H1 (cell line): ENCODE measurements around the gene PLXNA4. TPM values are rescaled to one million over a fixed set of nuclear protein-coding genes. Genes with fewer than 3 reads are reported as not detected.

Experiments
- CTCF ChIA-PET: fragments of 300-600 bp; sonication (Branson Sonifier 250); formaldehyde crosslinking; loops from one replicate; lab custom pipeline; 2021; ENCODE audit not compliant: partially characterized antibody; lab: Charles Lee
- POLR2A ChIA-PET: fragments of 300-600 bp; sonication (Branson Sonifier 250); formaldehyde crosslinking; loops from one replicate; lab custom pipeline; 2021; ENCODE audit warnings: inconsistent platforms; ENCODE audit not compliant: partially characterized antibody; lab: Charles Lee
- DNase-seq, 2 experiments: peaks; one replicate each; pipeline versions ENCODE4 v3.0.0 to v3.0.0-alpha.2; 2010 to 2022; ENCODE audit warnings: low spot score in 2 of 2, low read depth in 1 of 2, mixed read lengths in 1 of 2
- FAIRE-seq: peaks from 2 replicates; lab custom pipeline; 2011; peaks lifted over from hg19 to GRCh38; lab: Jason Lieb, UNC
- H2AFZ ChIP-seq: 2 replicates; pipeline ENCODE4 v1.8.1; 2012; ENCODE audit warnings: low read length, inconsistent platforms
- H2AK5ac ChIP-seq: 2 replicates; pipeline ENCODE4 v1.6.1; 2013; ENCODE audit warnings: low read depth, low read length
- H2BK120ac ChIP-seq: replicated peaks from 2 replicates; pipeline ENCODE3; 2013; ENCODE audit warnings: low read depth, low read length, inconsistent platforms
- H2BK12ac ChIP-seq: 2 replicates; pipeline ENCODE4 v1.6.1; 2013; ENCODE audit warnings: low read depth, low read length
- H2BK15ac ChIP-seq: 2 replicates; pipeline ENCODE4 v1.6.1; 2013; ENCODE audit warnings: low read length
- H2BK20ac ChIP-seq: 2 replicates; pipeline ENCODE4 v1.6.1; 2013; ENCODE audit warnings: low read length
- H2BK5ac ChIP-seq: 2 replicates; pipeline ENCODE4 v1.6.1; 2013; ENCODE audit warnings: low read depth, low read length
- H3K14ac ChIP-seq: 2 replicates; pipeline ENCODE4 v1.6.1; 2013; ENCODE audit warnings: inconsistent platforms; ENCODE audit not compliant: insufficient read length
- H3K18ac ChIP-seq: 2 replicates; pipeline ENCODE4 v1.6.1; 2013; ENCODE audit warnings: low read length; ENCODE audit errors: extremely low read depth
- H3K23ac ChIP-seq: 2 replicates; pipeline ENCODE4 v1.6.1; 2013; ENCODE audit warnings: inconsistent platforms; ENCODE audit not compliant: insufficient read length
- H3K23me2 ChIP-seq: 2 replicates; pipeline ENCODE4 v1.6.1; 2013; ENCODE audit warnings: low read depth, low read length
- H3K27ac ChIP-seq: 2 replicates; pipeline ENCODE4 v1.6.1; 2011; ENCODE audit warnings: low read depth, low read length, inconsistent platforms
- H3K27me3 ChIP-seq, 4 experiments: replicated peaks in 1 of 4; 1 replicate in 1 of 4; 2 replicates in 3 of 4; pipeline versions ENCODE4 v1.6.1 to v1.8.1; 2011 to 2013; ENCODE audit warnings: low read length in 3 of 4, mild to moderate bottlenecking in 3 of 4, inconsistent platforms in 2 of 4, mixed read lengths in 2 of 4, moderate library complexity in 1 of 4; ENCODE audit not compliant: control insufficient read depth in 3 of 4, insufficient read depth in 3 of 4; ENCODE audit errors: extremely low read depth in 1 of 4
- H3K36me3 ChIP-seq, 4 experiments: 2 replicates each; pipeline versions ENCODE4 v1.6.1 to v1.8.1; 2011 to 2013; ENCODE audit warnings: mild to moderate bottlenecking in 4 of 4, low read length in 3 of 4, moderate library complexity in 2 of 4, control low read depth in 1 of 4, inconsistent platforms in 1 of 4; ENCODE audit not compliant: insufficient read depth in 4 of 4, control insufficient read depth in 2 of 4
- H3K4ac ChIP-seq: replicated peaks from 2 replicates; pipeline ENCODE3; 2013; ENCODE audit warnings: low read length, low read depth, mixed read lengths, inconsistent platforms; ENCODE audit not compliant: insufficient read length
- H3K4me1 ChIP-seq, 4 experiments: replicated peaks in 1 of 4; 1 replicate in 1 of 4; 2 replicates in 3 of 4; pipeline versions ENCODE4 v1.6.1 to v1.8.1; 2011 to 2013; ENCODE audit warnings: low read length in 3 of 4, inconsistent platforms in 2 of 4, mixed read lengths in 1 of 4; ENCODE audit not compliant: insufficient read depth in 4 of 4, control insufficient read depth in 3 of 4
- H3K4me2 ChIP-seq, 2 experiments: 2 replicates each; pipeline versions ENCODE4 v1.6.1 to v1.8.1; 2011 to 2013; ENCODE audit warnings: low read depth in 2 of 2, low read length in 2 of 2, control low read depth in 1 of 2, inconsistent platforms in 1 of 2, mild to moderate bottlenecking in 1 of 2; ENCODE audit not compliant: insufficient read depth in 1 of 2
- H3K4me3 ChIP-seq, 4 experiments: fragments of 200-600, 300-600 bp in 1 of 4; sonication (generic), shearing (Covaris generic), sonication (Bioruptor Twin) in 1 of 4; 2 replicates each; pipeline versions ENCODE4 v1.5.1 to v1.8.1; 2011 to 2016; ENCODE audit warnings: low read length in 4 of 4, low read depth in 3 of 4, control low read depth in 2 of 4, inconsistent platforms in 2 of 4, mild to moderate bottlenecking in 2 of 4, mixed read lengths in 1 of 4, moderate library complexity in 1 of 4; ENCODE audit not compliant: insufficient read depth in 2 of 4; ENCODE audit errors: extremely low read depth in 1 of 4
- H3K56ac ChIP-seq: replicated peaks from 2 replicates; pipeline ENCODE3; 2013; ENCODE audit warnings: low read depth, mild to moderate bottlenecking, mixed read lengths, low read length, inconsistent platforms; ENCODE audit not compliant: insufficient read length
- H3K79me1 ChIP-seq: 2 replicates; pipeline ENCODE4 v1.6.1; 2013; ENCODE audit warnings: low read depth, low read length, control low read depth
- H3K79me2 ChIP-seq, 2 experiments: 2 replicates each; pipeline versions ENCODE4 v1.6.1 to v1.8.1; 2012 to 2013; ENCODE audit warnings: low read length in 2 of 2, mild to moderate bottlenecking in 2 of 2, inconsistent platforms in 1 of 2; ENCODE audit not compliant: insufficient read depth in 2 of 2, control insufficient read depth in 1 of 2
- H3K9ac ChIP-seq, 4 experiments: replicated peaks in 1 of 4; 1 replicate in 1 of 4; 2 replicates in 3 of 4; pipeline versions ENCODE4 v1.6.1 to v1.8.1; 2011 to 2013; ENCODE audit warnings: low read depth in 3 of 4, low read length in 3 of 4, control low read depth in 2 of 4, mild to moderate bottlenecking in 2 of 4, moderate library complexity in 2 of 4, inconsistent platforms in 1 of 4; ENCODE audit errors: extremely low read depth in 1 of 4
- H3K9me3 ChIP-seq, 2 experiments: 2 replicates each; pipeline versions ENCODE4 v1.6.1 to v1.8.1; 2012 to 2013; ENCODE audit warnings: mild to moderate bottlenecking in 2 of 2, moderate library complexity in 2 of 2, control low read depth in 1 of 2, inconsistent platforms in 1 of 2, low read depth in 1 of 2, low read length in 1 of 2, mixed read lengths in 1 of 2; ENCODE audit not compliant: insufficient read depth in 2 of 2
- H4K20me1 ChIP-seq, 2 experiments: replicated peaks in 1 of 2; 2 replicates each; pipeline versions ENCODE3 to v1.8.1; 2011 to 2013; ENCODE audit warnings: inconsistent platforms in 2 of 2, low read length in 2 of 2, mild to moderate bottlenecking in 1 of 2; ENCODE audit not compliant: insufficient read depth in 2 of 2, control insufficient read depth in 1 of 2
- H4K5ac ChIP-seq: 2 replicates; pipeline ENCODE4 v1.6.1; 2013; ENCODE audit warnings: low read length, low read depth, mixed read lengths, inconsistent platforms; ENCODE audit not compliant: insufficient read length
- H4K8ac ChIP-seq: 2 replicates; pipeline ENCODE4 v1.8.0; 2013; ENCODE audit warnings: mild to moderate bottlenecking, moderate library complexity, low read length, inconsistent platforms; ENCODE audit not compliant: insufficient read depth; ENCODE audit errors: extremely low read depth
- H4K91ac ChIP-seq: replicated peaks from 2 replicates; pipeline ENCODE3; 2013; ENCODE audit warnings: low read length, mixed read lengths, inconsistent platforms; ENCODE audit not compliant: insufficient read length
- WGBS, 2 experiments: shearing (Covaris generic) in 1 of 2; methylation state at CpG; one replicate each; pipeline versions ENCODE4 v1.1.6 to v1.1.7; 2013 to 2015; ENCODE audit warnings: low lambda C conversion rate in 2 of 2, mixed read lengths in 2 of 2, inconsistent platforms in 1 of 2, low coverage in 1 of 2, missing lambda C conversion rate in 1 of 2; ENCODE audit not compliant: insufficient replicate concordance in 2 of 2, insufficient coverage in 1 of 2, insufficient read length in 1 of 2; ENCODE audit errors: extremely low coverage in 1 of 2, missing lambda C conversion rate in 1 of 2; 5-methylcytosine and 5-hydroxymethylcytosine counted together
- polyA plus RNA-seq, 7 experiments: library from polyadenylated mRNA; depleted of rRNA in 3 of 7; stranded (reverse) in 5 of 7; unstranded in 2 of 7; fragments of >200 nt in 5 of 7; fragments of 200-250 nt in 2 of 7; gene quantifications; 1 replicate in 5 of 7; 2 replicates in 1 of 7; 4 replicates in 1 of 7; pipeline versions ENCODE4 v1.2.1 to v1.2.3, GENCODE V29; 2011 to 2013; ENCODE audit warnings: missing spikeins in 2 of 7, mixed read lengths in 2 of 7
- total RNA-seq: library from RNA; stranded (reverse); fragmentation: NEBNext Ultra II Directional; extraction: Animal tissue kit (Norgen Biotek cat#: 25700); gene quantifications from 2 replicates; pipeline ENCODE4 v1.2.1, GENCODE V29; 2021
- TF ChIP-seq, protein P1 (sequence below), 3 experiments: IDR thresholded peaks; 1 replicate in 2 of 3; 2 replicates in 1 of 3; pipeline versions ENCODE4 v1.5.1 to v1.6.1; 2011; ENCODE audit warnings: low read length in 3 of 3, mild to moderate bottlenecking in 3 of 3, inconsistent platforms in 2 of 3, low read depth in 1 of 3, moderate library complexity in 1 of 3; ENCODE audit not compliant: insufficient read depth in 1 of 3; ENCODE audit errors: control extremely low read depth in 1 of 3

Gene PLXNA4
- total and polyA plus RNA-seq, 2 of the 8 experiments (the other 6 are each of a cell fraction or from before 2014, with no cell fraction given): 0.76 to 0.79 TPM

DNA sequence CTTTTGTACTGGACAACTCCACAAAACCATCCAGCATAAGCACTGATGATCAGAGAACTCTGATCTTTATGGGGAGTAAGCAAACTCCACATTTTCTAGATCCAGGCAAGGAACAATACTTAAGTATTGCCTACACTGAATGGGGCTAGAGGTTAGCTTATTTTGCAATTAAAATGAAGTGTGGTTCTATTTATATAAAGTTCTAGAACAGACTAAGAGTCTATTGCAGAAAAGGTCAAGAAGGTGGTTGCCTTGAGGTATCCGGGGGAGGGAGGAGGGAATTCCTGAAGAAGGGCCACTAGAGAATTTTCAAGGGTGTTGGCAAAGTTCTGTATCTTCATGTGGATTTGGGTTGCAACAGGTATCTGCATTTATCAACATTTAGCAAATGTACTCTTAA, 477.9 kb downstream of the PLXNA4 start:
- no peak overlapping the region for H3K27ac ChIP-seq
- H4K8ac ChIP-seq: no peak overlapping the region
- H3K23me2 ChIP-seq: no peaks in the 10 kb centered on the region
- H3K14ac ChIP-seq: no peak overlapping the region
- 94% methylated on average over 1 of the region's 1 CpG; no CpG with 5 or more reads in 1 of the 2 experiments for WGBS, 2 experiments
- H2BK5ac ChIP-seq: no peak overlapping the region
- H3K4me3 ChIP-seq: no peak overlapping the region
- H3K79me1 ChIP-seq: no peaks in the 10 kb centered on the region
- no peak overlapping the region for H4K5ac ChIP-seq
- ChIA-PET POLR2A (no interaction called here), CTCF (interaction anchor here (1.0 to 1.7 kb wide), 2 partner anchors 17 to 67 kb away, joined by 3 read pairs; no protein-coding TSS in a partner anchor)
- no peak overlapping the region for H3K23ac ChIP-seq
- FAIRE-seq (no peak), DNase-seq (no peak)
- H2BK12ac ChIP-seq: no peak overlapping the region
- no peak overlapping the region for H3K18ac ChIP-seq
- no peak overlapping the region for H2BK120ac ChIP-seq
- no peak overlapping the region for H3K4ac ChIP-seq
- TF ChIP-seq, protein P1, sequence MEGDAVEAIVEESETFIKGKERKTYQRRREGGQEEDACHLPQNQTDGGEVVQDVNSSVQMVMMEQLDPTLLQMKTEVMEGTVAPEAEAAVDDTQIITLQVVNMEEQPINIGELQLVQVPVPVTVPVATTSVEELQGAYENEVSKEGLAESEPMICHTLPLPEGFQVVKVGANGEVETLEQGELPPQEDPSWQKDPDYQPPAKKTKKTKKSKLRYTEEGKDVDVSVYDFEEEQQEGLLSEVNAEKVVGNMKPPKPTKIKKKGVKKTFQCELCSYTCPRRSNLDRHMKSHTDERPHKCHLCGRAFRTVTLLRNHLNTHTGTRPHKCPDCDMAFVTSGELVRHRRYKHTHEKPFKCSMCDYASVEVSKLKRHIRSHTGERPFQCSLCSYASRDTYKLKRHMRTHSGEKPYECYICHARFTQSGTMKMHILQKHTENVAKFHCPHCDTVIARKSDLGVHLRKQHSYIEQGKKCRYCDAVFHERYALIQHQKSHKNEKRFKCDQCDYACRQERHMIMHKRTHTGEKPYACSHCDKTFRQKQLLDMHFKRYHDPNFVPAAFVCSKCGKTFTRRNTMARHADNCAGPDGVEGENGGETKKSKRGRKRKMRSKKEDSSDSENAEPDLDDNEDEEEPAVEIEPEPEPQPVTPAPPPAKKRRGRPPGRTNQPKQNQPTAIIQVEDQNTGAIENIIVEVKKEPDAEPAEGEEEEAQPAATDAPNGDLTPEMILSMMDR (IDR thresholded peaks at IDR 0.05; ENCODE audit: control extremely low read depth in 1 of 3, insufficient read depth in 1 of 3, low read depth in 1 of 3, low read length in 3 of 3): no peak
- H3K4me2 ChIP-seq: no peak overlapping the region
- no peak overlapping the region for H2BK15ac ChIP-seq
- H2BK20ac ChIP-seq: no peak overlapping the region
- no peaks in the 10 kb centered on the region for H4K20me1 ChIP-seq
- H3K56ac ChIP-seq: no peak overlapping the region
- no peak overlapping the region for H2AK5ac ChIP-seq
- no peaks in the 10 kb centered on the region for H3K36me3 ChIP-seq
- no peaks in the 10 kb centered on the region for H3K79me2 ChIP-seq
- H2AFZ ChIP-seq: no peak overlapping the region
- no peaks in the 10 kb centered on the region; a peak in 1 of 7 replicates for H3K27me3 ChIP-seq
- no peak overlapping the region for H4K91ac ChIP-seq
- H3K9me3 ChIP-seq: no peaks in the 10 kb centered on the region
- no peaks in the 10 kb centered on the region for H3K4me1 ChIP-seq
- no peak overlapping the region for H3K9ac ChIP-seq
